HG03432 (cell line): ENCODE results near the gene RBM47.
"Not testable (repeated sequence)": the region's sequence is repeated elsewhere in the genome, so short reads cannot be mapped to it uniquely, and the experiment has no call there.

Experiments
- ATAC-seq: cut with Tn5 transposase; IDR thresholded peaks from one replicate; pipeline ENCODE4 v1.9.1; 2021; ENCODE audit warnings: mild to moderate bottlenecking, moderate library complexity; ENCODE audit not compliant: unreplicated experiment

Gene RBM47

DNA sequence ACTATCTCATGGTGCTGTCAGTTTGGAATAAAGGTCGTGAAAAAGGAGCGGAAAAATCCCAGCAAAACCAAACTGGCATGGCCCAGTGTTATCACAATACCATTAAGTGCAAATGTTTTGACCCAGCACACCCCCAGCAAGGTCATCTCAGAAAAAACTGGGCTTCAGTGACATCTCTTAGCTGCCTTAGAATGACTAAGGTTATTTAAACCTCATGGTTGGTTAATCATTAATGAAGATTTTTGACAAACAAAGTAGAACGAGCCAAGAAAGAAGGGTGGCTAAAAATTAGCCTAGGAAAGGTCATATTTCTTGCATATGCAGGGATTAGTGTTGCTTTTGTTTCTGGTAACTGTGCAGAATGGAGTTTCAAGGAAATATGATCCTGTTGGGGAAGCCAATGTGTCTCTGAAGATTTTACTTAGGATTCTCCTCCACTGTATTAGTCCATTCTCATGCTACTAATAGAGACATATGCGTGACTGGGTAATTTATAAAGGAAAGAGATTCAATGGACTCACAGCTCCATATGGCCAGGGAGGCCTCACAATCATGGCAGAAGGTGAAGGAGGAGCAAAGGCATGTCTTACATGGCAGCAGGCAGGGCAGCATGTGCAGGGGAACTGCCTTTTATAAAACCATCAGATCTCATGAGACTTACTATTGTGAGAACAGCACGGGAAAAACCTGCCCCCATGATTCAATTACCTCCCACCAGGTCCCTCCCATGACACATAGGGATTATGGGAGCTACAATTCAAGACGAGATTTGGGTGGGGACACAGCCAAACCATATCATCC lies 211.0 kb downstream of the RBM47 start:
- no peak for ATAC-seq

DNA sequence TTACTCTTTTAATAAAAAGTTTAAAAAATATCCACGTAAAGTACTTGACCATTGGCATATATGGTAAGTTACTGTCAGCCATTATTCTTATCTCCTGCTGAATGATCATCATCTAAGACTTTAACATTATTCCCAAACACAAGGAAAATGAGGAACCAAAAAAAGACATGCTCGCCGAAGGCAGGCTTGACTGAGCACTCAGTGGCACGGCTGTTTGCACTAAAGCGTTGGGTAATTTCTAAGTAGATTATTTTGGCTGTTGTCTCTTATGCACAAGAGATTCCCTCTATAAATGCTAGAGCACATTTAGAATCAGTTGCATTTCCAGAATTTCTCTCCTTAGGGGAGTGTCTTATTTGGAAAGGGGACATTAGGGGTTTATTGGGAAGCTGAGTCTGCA lies 211.7 kb downstream of the RBM47 start:
- no peak for ATAC-seq

DNA sequence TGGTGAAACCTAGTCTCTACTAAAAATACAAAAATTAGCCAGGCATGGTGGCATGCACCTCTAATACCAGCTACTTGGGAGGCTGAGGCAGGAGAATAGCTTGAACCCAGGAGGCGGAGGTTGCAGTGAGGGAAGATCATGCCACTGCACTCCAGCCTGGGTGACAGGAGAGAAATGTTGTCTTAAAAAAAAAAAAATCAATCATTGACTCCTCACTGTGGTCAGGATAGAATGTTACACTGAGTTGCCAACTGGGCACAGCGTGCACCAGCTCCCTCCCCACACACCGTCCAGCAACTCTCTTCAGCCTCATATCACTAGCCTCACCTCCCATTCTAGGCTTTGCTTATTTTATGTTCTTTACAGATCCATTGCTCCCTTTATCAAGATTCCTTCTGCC lies 215.0 kb downstream of the RBM47 start:
- no peak for ATAC-seq

DNA sequence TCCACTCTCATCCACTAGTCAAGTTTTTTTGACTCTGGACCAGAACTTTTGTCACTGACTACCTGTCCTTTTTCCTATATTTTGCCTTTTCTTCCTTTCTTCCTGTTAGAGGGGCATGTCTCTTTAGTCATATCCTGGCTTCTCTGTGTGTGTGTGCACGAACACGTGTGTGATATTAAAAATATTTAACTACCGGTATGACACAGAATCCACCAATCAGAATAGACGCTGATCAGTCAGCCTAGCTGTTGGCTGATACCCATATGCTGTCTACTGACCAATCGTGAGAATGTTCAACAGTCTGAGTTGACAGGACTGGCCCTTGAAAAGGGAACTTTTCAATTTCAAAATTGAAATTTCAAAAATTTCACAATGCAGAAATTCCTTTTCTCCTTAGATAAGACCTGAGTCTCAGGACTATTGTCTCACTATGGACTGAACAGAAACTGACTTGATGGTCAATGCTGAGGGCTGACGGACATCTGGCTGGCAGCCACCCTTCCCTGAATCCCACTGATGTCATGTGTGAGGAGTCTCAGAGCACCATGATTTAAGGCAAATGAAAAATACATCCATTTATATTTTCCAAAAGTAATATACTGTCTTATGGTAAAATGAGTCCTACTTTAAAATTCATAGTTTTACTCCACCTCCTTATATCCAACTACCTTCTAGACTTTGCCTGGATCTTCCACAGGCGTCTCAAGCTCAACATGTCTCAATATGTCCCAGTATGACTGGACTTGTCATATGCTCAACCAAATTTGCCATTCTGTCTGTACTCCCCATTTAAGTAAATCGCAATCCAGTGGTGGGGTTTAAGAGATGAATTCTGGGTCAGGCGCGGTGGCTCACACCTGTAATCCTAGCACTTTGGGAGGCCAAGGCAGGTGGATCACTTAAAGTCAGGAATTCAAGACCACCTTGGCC lies 216.5 kb downstream of the RBM47 start:
- ATAC-seq: no peak

DNA sequence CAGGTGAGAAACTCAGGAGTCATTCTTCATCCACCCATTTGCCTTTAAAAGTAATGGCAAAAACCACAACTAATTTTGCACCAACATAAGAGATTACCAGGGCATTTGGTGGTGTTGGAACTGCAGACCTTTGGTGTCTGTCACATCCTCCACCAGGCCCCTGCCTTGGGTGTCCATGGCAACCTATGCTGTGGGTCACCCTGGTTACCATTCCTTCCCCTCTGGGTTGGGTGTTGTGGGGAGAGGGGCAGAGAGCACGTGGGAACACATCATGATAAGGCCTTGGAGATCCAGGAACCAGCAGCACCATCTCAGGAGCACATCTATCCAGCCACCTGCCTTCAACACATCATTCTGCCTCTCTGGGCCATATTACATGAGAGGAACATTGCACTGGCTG lies 217.3 kb downstream of the RBM47 start:
- ATAC-seq: no peak

DNA sequence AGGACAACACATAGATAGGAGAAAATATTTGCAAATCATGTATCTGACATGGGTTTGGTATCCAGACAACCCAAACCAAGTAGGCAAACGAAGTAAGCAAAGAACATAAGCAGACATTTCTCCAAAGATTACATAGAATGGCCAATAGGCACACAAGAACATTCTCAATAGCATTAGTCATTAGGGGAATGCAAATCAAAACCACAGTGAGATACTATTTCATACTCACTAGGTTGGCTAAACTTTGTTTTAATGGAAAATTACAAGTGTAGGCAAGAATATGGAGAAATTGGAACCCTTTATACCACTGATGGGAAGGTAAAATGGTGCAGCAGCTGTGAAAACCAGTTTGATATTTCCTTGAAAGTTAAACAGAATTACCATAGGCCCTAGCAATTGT lies 219.8 kb downstream of the RBM47 start:
- no peak for ATAC-seq

DNA sequence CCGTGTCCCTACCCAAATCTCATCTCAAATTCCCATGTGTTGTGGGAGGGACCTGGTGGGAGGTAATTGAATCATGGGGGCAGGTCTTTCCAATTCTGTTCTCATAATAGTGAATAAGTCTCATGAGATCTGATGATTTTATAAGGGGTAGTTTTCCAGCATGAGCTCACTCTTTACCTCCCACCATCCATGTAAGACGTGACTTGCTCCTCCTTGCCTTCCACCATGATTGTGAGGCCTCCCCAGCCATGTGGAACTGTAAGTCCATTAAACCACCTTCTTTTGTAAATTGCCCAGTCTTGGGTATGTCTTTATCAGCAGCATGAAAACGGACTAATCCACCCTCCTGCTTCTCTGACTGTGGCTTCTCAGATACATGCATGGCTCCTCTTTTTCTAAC lies 222.2 kb downstream of the RBM47 start:
- not testable (repeated sequence) for ATAC-seq

DNA sequence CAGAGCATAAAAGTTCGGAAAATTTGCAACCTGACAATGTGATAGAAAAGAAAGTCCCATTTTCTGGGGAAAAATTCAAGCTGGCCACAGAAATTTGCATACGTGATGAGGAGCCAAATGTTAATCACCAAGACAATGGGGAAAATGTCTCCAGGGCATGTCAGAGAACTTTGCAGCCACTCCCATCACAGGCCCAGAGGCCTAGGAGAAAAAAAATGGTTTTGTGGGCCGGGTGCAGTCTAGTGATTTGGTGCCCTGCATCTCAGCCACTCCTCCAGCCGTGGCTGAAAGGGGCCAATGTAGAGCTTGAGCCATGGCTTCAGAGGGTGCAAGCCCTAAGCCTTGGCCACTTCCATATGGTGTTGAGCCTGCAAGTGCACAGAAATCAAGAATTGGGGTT lies 223.3 kb downstream of the RBM47 start:
- no peak for ATAC-seq

DNA sequence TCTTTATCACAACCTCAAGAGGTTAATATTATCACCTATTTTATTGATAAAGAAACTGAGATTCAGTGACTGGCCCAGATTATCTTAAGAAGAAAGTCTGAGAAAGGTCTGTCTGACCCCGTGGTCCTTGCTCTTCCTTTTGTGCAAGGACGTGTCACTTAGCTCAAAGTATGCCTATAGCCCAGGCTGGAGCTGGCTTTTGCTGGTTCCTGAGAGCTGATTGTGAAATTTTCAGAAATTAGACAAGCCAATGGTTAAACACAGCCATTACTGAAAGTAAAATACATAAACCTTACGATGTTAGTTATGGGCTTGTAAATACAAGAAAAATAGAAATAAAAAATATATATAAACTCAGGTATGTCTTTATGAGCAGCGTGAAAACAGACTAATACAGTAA lies 224.5 kb downstream of the RBM47 start:
- ATAC-seq: no peak

DNA sequence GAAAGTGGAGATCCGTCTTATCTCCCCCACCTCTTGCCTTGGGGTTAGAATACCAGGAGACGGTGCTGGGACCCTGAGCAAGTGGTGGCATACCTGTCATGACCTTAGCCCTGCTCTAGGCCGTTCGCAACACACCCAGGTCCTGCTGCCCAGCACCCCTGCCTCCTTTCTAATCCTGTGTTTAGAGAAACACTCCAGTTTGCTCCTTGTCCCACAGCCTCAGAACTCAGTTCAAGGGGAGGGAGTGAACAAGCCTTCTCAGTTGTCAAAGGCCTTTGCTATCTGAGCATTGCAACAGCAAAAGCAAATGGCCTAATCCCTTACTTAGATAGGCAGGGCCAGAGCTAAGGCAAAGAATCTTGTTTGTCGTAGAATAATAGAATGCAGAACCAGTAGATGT lies 226.6 kb downstream of the RBM47 start:
- no peak for ATAC-seq

DNA sequence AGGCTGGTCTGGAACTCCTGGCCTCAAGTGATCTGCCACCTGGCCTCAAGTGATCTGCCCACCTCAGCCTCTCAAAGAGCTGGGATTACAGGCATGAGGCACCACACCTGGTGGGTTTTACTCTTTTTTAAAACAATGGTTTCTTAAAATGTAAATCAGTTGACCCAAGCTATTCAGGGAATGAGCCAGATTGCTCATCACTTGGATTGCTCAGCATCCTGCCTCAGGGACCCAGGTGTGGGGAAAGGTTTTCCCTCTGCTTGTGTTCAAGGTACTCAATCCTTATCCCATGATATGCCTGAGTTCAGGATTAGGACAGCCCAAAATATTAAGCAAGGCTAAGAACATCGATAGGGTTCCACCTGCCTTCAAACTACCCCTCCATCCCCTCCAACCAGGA lies 227.1 kb downstream of the RBM47 start:
- ATAC-seq: no peak

DNA sequence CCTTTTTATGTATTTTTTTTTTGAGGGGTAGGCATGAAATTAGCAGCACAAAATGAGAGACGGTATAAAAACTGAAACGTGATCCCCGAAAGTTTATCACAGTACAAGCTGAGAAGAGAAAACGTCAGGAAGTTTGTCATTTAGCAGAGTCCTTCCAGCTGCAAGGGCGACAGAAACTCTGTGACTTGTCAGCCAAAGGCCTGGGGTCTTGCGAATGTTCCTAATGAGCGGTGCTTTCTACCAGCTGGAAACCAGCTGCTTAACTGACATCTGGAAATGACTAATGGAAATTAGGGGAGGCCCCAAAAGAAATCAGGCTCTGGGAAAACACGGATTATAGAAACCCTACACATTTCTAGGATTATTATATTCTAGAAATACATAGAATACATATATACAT lies 228.0 kb downstream of the RBM47 start:
- no peak for ATAC-seq

DNA sequence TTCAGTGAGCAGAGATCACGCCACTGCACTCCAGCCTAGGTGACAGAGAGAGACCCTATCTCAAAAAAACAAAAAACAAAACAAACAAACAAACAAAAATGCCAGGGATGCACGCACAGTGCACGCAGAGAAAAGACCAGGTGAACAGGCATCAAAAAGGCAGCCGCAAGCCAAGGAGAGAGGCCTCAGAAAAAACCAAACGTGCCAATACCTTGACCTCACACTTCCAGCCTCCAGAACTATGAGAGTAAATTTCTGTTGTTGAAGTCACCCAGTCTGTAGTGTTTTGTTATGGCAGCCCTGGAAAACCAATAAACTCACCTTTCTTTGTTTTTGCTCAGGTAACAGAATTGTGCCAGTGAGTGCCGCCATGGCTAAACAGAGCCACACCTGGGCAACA lies 228.6 kb downstream of the RBM47 start:
- ATAC-seq: no peak

DNA sequence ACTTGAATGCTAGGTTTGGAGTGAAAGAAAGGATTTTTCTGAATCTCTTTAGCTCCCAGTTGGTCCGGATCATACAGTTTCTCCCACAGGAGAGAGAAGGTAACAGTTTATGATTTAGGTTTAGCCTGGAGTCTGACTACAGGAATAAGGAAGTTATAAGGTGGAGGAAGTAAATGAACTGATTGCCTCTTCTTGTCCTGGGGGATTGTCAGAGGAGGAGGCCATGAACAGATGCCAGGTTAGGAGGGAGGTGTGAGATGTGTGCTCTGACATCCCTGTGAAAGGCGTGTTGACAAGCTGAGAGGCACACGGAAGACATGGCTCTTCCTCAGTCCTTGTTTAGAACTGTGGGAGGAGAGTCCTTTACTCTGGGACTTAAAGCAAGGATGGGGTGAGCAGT lies 230.1 kb downstream of the RBM47 start:
- ATAC-seq: no peak

DNA sequence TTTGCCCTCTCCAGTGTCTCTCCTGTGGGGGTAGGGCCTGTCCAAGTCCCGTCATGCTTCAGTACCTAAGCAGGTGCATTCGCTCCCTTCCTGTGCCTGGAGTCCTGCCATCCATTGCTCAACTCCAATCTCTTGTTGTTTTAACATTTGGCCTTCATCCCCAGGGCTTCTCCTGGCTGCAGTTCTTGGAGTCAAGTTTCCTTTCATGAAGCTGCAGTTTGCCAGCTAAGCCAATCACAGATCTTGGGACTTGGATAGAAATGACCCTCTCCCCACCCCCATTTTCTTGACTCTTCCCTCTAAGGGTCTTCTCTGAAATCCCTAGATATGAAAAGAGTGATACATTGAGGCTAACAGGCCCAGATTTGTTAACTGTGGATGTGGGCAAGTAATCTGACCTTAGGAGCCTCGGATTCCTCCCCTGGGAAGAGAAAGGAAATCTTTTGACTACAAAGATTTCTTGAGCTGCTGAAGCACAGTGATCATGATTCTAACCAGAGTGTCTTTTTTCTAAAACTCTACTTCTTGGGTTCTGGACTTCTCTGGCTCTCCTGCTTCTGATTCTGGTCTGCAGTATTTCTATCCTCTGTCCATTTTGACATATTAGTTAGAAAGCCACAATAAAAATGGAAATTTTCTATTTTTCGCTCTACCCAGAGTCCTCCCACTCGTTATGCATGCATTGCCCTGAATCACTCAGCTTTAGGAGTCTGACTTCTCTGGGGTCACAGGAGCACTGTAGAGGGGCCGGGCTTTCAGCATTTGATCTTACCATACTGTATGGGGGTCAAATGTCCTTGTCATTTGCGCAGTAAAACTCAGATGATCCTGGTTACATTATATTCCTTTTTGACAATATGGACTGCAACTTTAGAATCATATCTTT lies 233.5 kb downstream of the RBM47 start:
- no peak for ATAC-seq

DNA sequence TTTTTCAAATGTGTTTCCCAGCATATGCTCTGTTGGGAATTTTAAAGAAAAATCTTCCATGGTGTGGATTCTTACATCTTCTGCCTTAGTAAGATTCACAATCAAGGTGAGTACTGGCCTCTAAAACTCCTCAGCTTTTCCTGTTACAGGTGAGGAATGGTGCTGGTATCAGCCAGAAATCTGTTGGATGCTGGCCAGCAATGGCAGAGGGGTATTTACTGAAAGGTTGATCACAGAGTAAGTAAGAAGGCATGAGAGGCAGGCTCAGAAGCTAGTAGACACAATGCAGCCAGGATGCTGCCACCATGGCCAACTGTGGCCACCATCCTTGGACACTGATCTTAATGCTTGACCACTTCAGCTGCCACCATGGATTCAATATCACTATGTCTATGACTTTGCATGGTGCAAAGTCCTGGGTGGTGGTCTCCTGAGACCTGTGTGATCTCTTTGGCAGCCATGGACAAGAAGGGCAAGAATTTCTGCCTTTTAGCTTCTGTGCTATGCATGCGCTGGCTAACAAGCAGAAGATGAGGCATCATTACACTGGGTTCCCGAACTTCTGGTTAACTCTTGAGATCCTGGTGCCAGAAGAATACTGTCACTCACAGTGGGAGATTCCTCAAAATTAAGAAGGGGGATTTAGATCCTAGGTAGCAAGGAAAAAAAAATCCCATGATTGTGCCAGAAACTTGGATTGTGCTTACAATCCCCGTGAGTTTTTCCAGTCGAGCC lies 234.3 kb downstream of the RBM47 start:
- no peak for ATAC-seq

DNA sequence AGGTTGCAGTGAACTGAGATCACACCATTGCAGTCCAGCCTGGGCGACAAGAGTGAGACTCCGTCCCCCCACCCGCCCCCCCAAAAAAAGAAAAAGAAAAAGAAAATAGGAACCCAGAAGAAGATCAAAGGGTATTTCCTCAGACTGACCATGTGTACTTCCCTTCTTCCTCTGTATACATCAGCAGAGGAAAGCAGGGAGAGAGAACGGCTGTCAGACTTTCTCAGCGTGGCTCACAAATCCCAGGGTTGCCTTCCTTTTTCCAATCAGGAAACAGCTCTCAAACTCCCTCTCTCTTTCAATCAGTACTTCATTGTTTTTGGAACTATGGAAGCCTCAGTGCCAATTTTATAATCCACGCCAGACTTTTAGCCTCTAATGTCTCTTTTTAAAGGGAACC lies 235.4 kb downstream of the RBM47 start:
- no peak for ATAC-seq

DNA sequence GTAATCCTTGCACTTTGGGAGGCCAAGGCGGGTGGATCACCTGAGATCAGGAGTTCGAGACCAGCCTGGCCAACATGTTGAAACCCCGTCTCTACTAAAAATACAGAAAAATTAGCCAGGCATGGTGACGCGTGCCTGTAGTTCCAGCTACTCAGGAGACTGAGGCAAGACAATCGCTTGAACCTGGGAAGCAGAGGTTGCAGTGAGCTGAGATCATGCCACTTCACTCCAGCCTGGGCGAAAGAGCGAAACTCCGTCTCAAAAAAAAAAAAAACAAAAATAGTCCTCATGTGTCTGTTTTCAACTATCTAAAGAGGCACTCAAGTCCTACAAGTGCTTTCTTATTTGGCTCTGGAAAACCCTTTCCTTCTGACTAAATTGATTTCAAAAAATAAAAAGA lies 237.4 kb downstream of the RBM47 start:
- ATAC-seq: not testable (repeated sequence)

DNA sequence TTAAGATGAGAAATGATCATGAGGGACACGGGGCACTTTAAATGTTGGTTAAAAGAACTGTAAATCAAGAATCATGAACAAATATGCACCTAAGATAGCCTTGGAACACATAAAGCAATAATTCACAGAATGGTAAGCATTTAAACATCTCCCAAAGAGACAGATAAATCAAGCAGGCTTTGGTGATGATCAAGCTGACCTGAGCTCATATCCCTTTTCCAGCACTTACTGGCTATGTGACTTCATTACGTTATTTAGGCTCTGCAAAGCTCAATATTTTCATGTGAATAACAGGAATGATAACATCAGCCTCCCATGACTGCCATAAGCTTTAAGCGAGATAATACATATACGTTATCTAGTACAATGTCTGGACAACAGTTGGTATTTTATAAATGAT lies 239.7 kb downstream of the RBM47 start:
- ATAC-seq: no peak

DNA sequence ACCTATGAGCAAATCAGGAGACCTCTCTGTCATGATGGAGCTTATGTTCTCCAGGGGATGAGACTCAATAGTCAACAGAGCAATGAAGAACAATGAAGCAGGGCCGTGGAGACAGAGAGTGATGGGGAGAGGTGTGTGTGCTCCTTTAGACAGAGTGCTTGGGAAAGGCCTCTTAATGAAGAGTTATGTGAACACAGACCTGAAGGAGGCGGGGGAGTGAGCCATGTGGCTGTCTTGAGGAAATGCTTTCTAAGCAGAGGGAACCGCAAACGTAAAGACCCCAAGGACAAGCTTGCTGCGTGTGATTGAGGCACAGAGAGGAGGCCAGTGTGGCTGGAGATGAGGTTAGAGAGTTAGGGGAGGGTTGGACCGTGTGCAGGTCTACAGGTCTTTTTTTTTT lies 241.4 kb downstream of the RBM47 start:
- no peak for ATAC-seq

DNA sequence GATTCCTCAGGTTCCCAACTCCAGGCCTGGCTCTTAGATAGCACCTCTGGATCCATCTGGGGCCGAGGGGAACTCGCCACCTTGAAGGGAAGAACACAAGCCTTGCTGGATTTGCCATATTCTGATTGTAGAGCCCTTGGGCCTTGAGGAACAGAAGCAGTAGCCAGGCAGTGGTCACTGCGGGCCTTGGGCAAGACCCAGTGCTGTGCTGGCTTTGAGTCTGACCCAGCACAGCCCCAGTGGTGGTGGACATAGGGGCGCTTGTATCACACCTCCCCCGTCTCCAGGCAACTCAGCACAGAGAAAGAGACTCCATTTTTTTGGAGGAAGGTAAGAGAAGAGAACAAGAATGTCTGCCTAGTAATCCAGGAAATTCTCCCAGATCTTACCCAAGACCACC lies 249.0 kb downstream of the RBM47 start:
- ATAC-seq: no peak
